ENCODE measurements around the gene KANK2.
"Not testable (repeated sequence)": the region's sequence is repeated elsewhere in the genome, so short reads cannot be mapped to it uniquely, and the experiment has no call there.

KANK2 gene

DNA sequence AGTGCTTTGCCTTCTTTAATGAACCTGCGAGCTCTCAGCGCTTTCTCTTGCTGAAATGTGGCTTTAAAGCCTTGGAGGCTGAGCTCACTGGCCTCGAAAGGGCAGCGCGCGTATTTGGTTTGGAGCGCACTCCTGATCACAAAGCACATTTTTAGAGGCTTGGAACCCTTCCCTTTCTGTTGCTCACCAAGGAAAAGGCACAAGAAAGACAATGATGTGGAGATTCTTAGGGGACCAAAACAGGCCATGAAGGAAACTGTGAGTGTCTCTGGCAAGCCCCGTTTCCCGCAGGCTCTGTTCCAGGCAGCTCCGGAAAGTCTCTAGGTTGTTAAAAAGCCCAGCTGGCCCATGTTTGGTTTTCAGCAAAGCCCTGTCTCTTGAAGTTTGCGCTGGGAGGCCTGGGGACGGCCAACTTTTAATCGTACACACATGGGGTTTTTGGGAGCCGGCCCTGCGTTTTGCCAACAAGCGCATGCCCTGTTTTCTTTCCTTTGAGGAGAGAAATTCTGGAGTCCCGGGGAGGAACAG, 32.4 kb downstream of the KANK2 start:
- no peak for TF ChIP-seq POLR2AphosphoS5 (IDR thresholded peaks at IDR 0.05; ENCODE audit: low read depth, low read length)
- no peak for TF ChIP-seq TAF1 (IDR thresholded peaks at IDR 0.05; ENCODE audit: borderline replicate concordance, low read depth, low read length)
- no peak for TF ChIP-seq POLR2A (IDR thresholded peaks at IDR 0.05; ENCODE audit: low read depth, low read length)
- FAIRE-seq: no peak
- no peak for DNase-seq (ENCODE audit: insufficient read length)

DNA sequence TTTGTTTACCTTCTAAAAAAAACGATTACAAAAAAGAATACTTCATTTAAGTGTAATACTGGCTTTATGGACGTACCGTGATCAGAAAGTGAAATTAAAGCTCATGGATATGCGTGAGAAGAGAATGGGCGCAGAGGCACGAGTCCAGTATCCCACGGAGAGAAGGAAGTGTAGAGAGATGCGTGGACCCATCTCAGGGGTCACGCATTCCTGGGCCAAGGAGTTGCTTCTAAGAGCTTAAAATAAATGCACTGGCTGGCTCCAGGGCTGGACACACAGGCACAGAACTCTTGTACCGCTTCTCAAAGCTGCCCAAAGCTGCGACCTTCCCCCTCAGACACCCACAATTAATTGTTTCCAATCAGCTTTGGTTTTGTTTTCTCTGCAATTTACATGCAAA, 33.0 kb downstream of the KANK2 start:
- DNase-seq (ENCODE audit: insufficient read length) (no peak), FAIRE-seq (no peak)
- no peak for TF ChIP-seq POLR2A (IDR thresholded peaks at IDR 0.05; ENCODE audit: low read depth, low read length)
- TF ChIP-seq POLR2AphosphoS5 (IDR thresholded peaks at IDR 0.05; ENCODE audit: low read depth, low read length): no peak
- no peak for TF ChIP-seq TAF1 (IDR thresholded peaks at IDR 0.05; ENCODE audit: borderline replicate concordance, low read depth, low read length)

GRCh38 chr19:11160440-11160768, 36.9 kb downstream of the KANK2 start:
- not testable (repeated sequence) for DNase-seq (ENCODE audit: insufficient read length); FAIRE-seq

GRCh38 chr19:11159598-11160439, 37.5 kb downstream of the KANK2 start:
- no peak for TF ChIP-seq POLR2AphosphoS5 (IDR thresholded peaks at IDR 0.05; ENCODE audit: low read depth, low read length)
- no peak for TF ChIP-seq TAF1 (IDR thresholded peaks at IDR 0.05; ENCODE audit: borderline replicate concordance, low read depth, low read length)
- FAIRE-seq: no peak
- no peak for DNase-seq (ENCODE audit: insufficient read length)

- FAIRE-seq: peak; percentile 98
- TF ChIP-seq POLR2A (IDR thresholded peaks at IDR 0.05; ENCODE audit: low read depth, low read length) (peak; percentile 84), TAF1 (IDR thresholded peaks at IDR 0.05; ENCODE audit: borderline replicate concordance, low read depth, low read length) (peak; percentile 85), POLR2AphosphoS5 (IDR thresholded peaks at IDR 0.05; ENCODE audit: low read depth, low read length) (peak; percentile 81)
These were observed 41.8 kb downstream of the KANK2 start, which contains the start of gene SPC24 for GRCh38 chr19:11155373-11156120. TSS of gene SPC24 (minus strand) at chr19:11155782. CDS start at chr19:11155776, 6 bp downstream.

DNA sequence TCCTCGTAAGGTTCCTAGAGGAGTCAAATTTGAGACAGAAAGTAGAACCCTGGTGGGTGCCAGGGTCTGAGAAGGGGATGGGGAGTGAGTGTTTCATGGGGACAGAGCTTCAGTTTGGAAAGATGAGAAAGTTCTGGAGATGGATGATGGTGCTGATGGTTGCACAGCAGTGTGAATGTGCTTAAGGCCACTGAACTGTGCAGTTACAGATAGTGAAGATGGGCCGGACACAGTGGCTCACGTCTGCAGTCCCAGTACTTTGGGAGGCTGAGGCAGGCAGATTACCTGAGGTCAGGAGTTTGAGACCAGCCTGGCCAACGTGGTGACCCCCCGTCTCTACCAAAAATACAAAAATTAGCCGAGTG, 42.7 kb downstream of the KANK2 start:
- DNase-seq (ENCODE audit: insufficient read length) (no peak), FAIRE-seq (no peak)

More at GRCh38 chr19:11155373-11156120, 41.8 kb downstream of the KANK2 start, which contains the start of gene SPC24:
- peak; percentile 100 for DNase-seq (ENCODE audit: insufficient read length)

DNA sequence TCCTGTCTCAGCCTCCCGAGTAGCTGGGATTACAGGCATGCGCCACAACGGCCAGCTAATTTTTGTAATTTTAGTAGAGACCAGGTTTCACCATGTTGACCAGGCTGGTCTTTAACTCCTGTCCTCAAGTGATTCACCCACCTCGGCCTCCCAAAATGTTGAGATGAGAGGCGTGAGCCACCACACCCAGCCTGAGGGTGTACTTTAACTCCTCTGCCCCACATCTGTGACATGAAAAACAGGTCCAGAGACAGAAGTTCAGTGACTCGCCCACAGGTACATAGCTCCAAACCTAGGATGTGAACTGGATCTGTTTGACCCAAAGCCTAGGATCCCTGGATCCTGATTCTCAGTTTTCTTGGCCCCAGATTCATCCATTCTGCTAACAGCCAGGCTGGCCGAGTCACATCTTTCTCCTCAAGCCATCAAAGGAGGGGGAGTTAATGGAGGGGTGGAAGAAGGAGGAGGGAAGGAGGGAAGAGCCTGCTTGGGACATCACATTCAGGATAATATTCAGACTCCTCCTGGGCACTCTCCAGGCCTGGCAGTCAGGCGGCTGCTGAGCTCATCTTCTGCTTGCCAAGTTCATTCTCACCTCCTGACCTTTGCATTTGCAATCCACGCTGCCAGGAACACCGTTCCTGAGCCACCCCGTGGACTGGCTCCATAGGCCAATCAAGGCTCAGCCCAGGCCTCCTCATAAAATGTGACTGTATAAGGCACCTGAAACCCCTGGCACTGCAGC, 44.9 kb downstream of the KANK2 start:
- no peak for DNase-seq (ENCODE audit: insufficient read length)
- TF ChIP-seq POLR2AphosphoS5 (IDR thresholded peaks at IDR 0.05; ENCODE audit: low read depth, low read length) (no peak), POLR2A (IDR thresholded peaks at IDR 0.05; ENCODE audit: low read depth, low read length) (no peak), TAF1 (IDR thresholded peaks at IDR 0.05; ENCODE audit: borderline replicate concordance, low read depth, low read length) (no peak)
- no peak for FAIRE-seq

More for the DNA sequence above, 42.7 kb downstream of the KANK2 start:
- TF ChIP-seq POLR2A (IDR thresholded peaks at IDR 0.05; ENCODE audit: low read depth, low read length) (no peak), TAF1 (IDR thresholded peaks at IDR 0.05; ENCODE audit: borderline replicate concordance, low read depth, low read length) (no peak), POLR2AphosphoS5 (IDR thresholded peaks at IDR 0.05; ENCODE audit: low read depth, low read length) (no peak)

GRCh38 chr19:11151181-11151580, 46.2 kb downstream of the KANK2 start:
- no peak for FAIRE-seq
- no peak for DNase-seq (ENCODE audit: insufficient read length)
- TF ChIP-seq POLR2AphosphoS5 (IDR thresholded peaks at IDR 0.05; ENCODE audit: low read depth, low read length) (no peak), POLR2A (IDR thresholded peaks at IDR 0.05; ENCODE audit: low read depth, low read length) (no peak), TAF1 (IDR thresholded peaks at IDR 0.05; ENCODE audit: borderline replicate concordance, low read depth, low read length) (no peak)

GRCh38 chr19:11148001-11148400, 49.3 kb downstream of the KANK2 start:
- no peak for TF ChIP-seq TAF1 (IDR thresholded peaks at IDR 0.05; ENCODE audit: borderline replicate concordance, low read depth, low read length)
- FAIRE-seq (no peak), DNase-seq (ENCODE audit: insufficient read length) (no peak)

- DNase-seq (ENCODE audit: insufficient read length) (no peak), FAIRE-seq (no peak)
- TF ChIP-seq POLR2AphosphoS5 (IDR thresholded peaks at IDR 0.05; ENCODE audit: low read depth, low read length) (no peak), POLR2A (IDR thresholded peaks at IDR 0.05; ENCODE audit: low read depth, low read length) (no peak)
These were observed 51.8 kb downstream of the KANK2 start for GRCh38 chr19:11145536-11145924.

- DNase-seq (ENCODE audit: insufficient read length) (no peak), FAIRE-seq (no peak)
- no peak for TF ChIP-seq POLR2A (IDR thresholded peaks at IDR 0.05; ENCODE audit: low read depth, low read length)
- TF ChIP-seq POLR2AphosphoS5 (IDR thresholded peaks at IDR 0.05; ENCODE audit: low read depth, low read length): no peak
- no peak for TF ChIP-seq TAF1 (IDR thresholded peaks at IDR 0.05; ENCODE audit: borderline replicate concordance, low read depth, low read length)
These were observed 54.7 kb downstream of the KANK2 start for GRCh38 chr19:11142528-11143171.

All from GM12892 (cell line).